HG02981 (cell line): ENCODE measurements around the gene TMEM30A.

ENCODE experiments used
- ATAC-seq: cut with Tn5 transposase; IDR thresholded peaks from one replicate; pipeline ENCODE4 v1.9.1; 2021; ENCODE audit warnings: mild to moderate bottlenecking, moderate library complexity; ENCODE audit not compliant: unreplicated experiment

The TMEM30A gene

GRCh38 chr6:75284632-75285282 is at the start of gene TMEM30A:
Gene TMEM30A, minus strand, starts transcription at chr6:75284792. Its CDS starts 154 bp downstream, at chr6:75284638.
- peak; percentile 86 for ATAC-seq

- no peak for ATAC-seq
Measured at GRCh38 chr6:75333676-75334200, 49.1 kb upstream of the TMEM30A start.

GRCh38 chr6:75331151-75331550 is 46.6 kb upstream of the TMEM30A start:
- ATAC-seq: no peak

- ATAC-seq: no peak
Measured at GRCh38 chr6:75329703-75330102, 45.1 kb upstream of the TMEM30A start.

GRCh38 chr6:75327807-75328206 is 43.2 kb upstream of the TMEM30A start:
- no peak for ATAC-seq

GRCh38 chr6:75326557-75327258 is 42.1 kb upstream of the TMEM30A start:
- no peak for ATAC-seq

- ATAC-seq: no peak
Measured at GRCh38 chr6:75318900-75319299, 34.3 kb upstream of the TMEM30A start.

GRCh38 chr6:75317503-75318206 is 33.1 kb upstream of the TMEM30A start:
- ATAC-seq: no peak

- no peak for ATAC-seq
Measured at GRCh38 chr6:75315978-75316377, 31.4 kb upstream of the TMEM30A start.

GRCh38 chr6:75308250-75308988 is 23.8 kb upstream of the TMEM30A start:
- no peak for ATAC-seq

GRCh38 chr6:75307364-75308004 is 22.9 kb upstream of the TMEM30A start:
- ATAC-seq: no peak

GRCh38 chr6:75306064-75306463 is 21.5 kb upstream of the TMEM30A start:
- no peak for ATAC-seq

GRCh38 chr6:75305573-75305972 is 21.0 kb upstream of the TMEM30A start:
- no peak for ATAC-seq

- ATAC-seq: no peak
Measured at GRCh38 chr6:75302280-75302679, 17.7 kb upstream of the TMEM30A start.

GRCh38 chr6:75301537-75301936 is 16.9 kb upstream of the TMEM30A start:
- ATAC-seq: no peak

GRCh38 chr6:75301088-75301487 is 16.5 kb upstream of the TMEM30A start:
- no peak for ATAC-seq

- ATAC-seq: no peak
Measured at GRCh38 chr6:75300531-75300855, 15.9 kb upstream of the TMEM30A start.

- ATAC-seq: no peak
Measured at GRCh38 chr6:75299801-75300530, 15.4 kb upstream of the TMEM30A start.

- ATAC-seq: no peak
Measured at GRCh38 chr6:75296811-75297779, 12.5 kb upstream of the TMEM30A start.
